SK-MEL-5 (cell line): ENCODE results near the gene TMEM234. TPM values are rescaled to one million over a fixed set of nuclear protein-coding genes. Genes with fewer than 3 reads are reported as not detected.

Source experiments
- DNase-seq: peaks from one replicate; pipeline ENCODE4 v3.0.0-alpha.2; 2016; ENCODE audit warnings: low read depth, low spot score
- in situ Hi-C: cut with HindIII; loops from 2 replicates; pipeline ENCODE4 v1.10.0; 2016; ENCODE audit warnings: low sequenced_read_pairs, high pct_unique_total_duplicates, low pct_unique_long_range_greater_than_20kb
- small RNA-seq, 2 experiments: library from RNA; depleted of rRNA; stranded (forward); fragments of <200 nt; gene quantifications; one replicate each; pipeline ENCODE3, GENCODE V24; 2014
- total RNA-seq: library from RNA; depleted of rRNA; stranded (reverse); fragments of >200 nt; shearing (Covaris generic); gene quantifications from 2 replicates; pipeline ENCODE4 v1.2.3, GENCODE V29; 2014; rRNA removed

The TMEM234 gene
- total RNA-seq, 1 experiment from 2014 or later, result 12.5 TPM

GRCh38 chr1:32186491-32186890, 35.7 kb downstream of the TMEM234 start:
- no peak for DNase-seq
- in situ Hi-C loops, result no loop called here

GRCh38 chr1:32186077-32186476, 36.1 kb downstream of the TMEM234 start:
- DNase-seq, result no peak
- in situ Hi-C loops, result no loop called here

- no peak for DNase-seq
- in situ Hi-C loops, result no loop called here
Measured at GRCh38 chr1:32184650-32185049, 37.5 kb downstream of the TMEM234 start.

GRCh38 chr1:32182060-32182459, 40.1 kb downstream of the TMEM234 start:
- DNase-seq, result no peak
- in situ Hi-C loops, result no loop called here

- in situ Hi-C loops, result no loop called here
- no peak for DNase-seq
Measured at GRCh38 chr1:32181563-32181962, 40.6 kb downstream of the TMEM234 start.

- DNase-seq, result no peak
- in situ Hi-C loops, result no loop called here
Measured at GRCh38 chr1:32181065-32181464, 41.1 kb downstream of the TMEM234 start.

- peak; percentile 28 for DNase-seq
- in situ Hi-C loops, result no loop called here
Measured at GRCh38 chr1:32180186-32181060, 41.7 kb downstream of the TMEM234 start.

- in situ Hi-C loops, result no loop called here
- peak; percentile 87 for DNase-seq
Measured at GRCh38 chr1:32179443-32180185, 42.5 kb downstream of the TMEM234 start, which contains the start of gene TXLNA. Gene TXLNA (plus strand): TSS chr1:32179675. CDS start chr1:32180346, 671 bp downstream.

GRCh38 chr1:32179193-32179442, 43.0 kb downstream of the TMEM234 start:
- in situ Hi-C loops, result no loop called here
- DNase-seq, result no peak

- in situ Hi-C loops, result no loop called here
- DNase-seq, result no peak
Measured at GRCh38 chr1:32178380-32179192, 43.6 kb downstream of the TMEM234 start.

GRCh38 chr1:32172621-32173245, 49.4 kb downstream of the TMEM234 start:
- in situ Hi-C loops, result no loop called here
- DNase-seq, result no peak

- no peak for DNase-seq
- in situ Hi-C loops, result no loop called here
Measured at GRCh38 chr1:32170991-32171390, 51.2 kb downstream of the TMEM234 start.

Small RNA genes within 50 kb of the gene (small RNA-seq; reads per million reads assigned to genes)
- 0 reads per million in 2 experiments for gene RF00017

Other genes with a start within 250 kb of the TMEM234 start
- gene KHDRBS1, start 208.5 kb downstream of the TMEM234 start, total RNA-seq, result 38.7 and 46.9 TPM in 2 replicates
- 2.6 and 3.3 TPM in 2 replicates for gene TMEM39B, start 149.4 kb downstream of the TMEM234 start, total RNA-seq
- gene KPNA6, start 114.3 kb downstream of the TMEM234 start, total RNA-seq, result 33.8 and 34.1 TPM in 2 replicates
- gene TXLNA, start 42.7 kb downstream of the TMEM234 start, total RNA-seq, result 65.6 and 65.8 TPM in 2 replicates
- 8.6 and 12.2 TPM in 2 replicates for gene CCDC28B, start 21.8 kb downstream of the TMEM234 start, total RNA-seq
- gene IQCC, start 16.7 kb downstream of the TMEM234 start, total RNA-seq, result 2.5 and 3.1 TPM in 2 replicates
- gene DCDC2B, start 13.3 kb downstream of the TMEM234 start, total RNA-seq, result not detected in 2 replicates
- gene EIF3I, start 54 bp upstream of the TMEM234 start, total RNA-seq, result 554 and 565 TPM in 2 replicates
- gene FAM167B, start 24.9 kb upstream of the TMEM234 start, total RNA-seq, result 45.5 and 50.6 TPM in 2 replicates
- gene LCK, start 28.9 kb upstream of the TMEM234 start, total RNA-seq, result not detected in 2 replicates
- gene HDAC1, start 69.7 kb upstream of the TMEM234 start, total RNA-seq, result 98.0 and 99.1 TPM in 2 replicates
- 82.8 and 106 TPM in 2 replicates for gene MARCKSL1, start 113.9 kb upstream of the TMEM234 start, total RNA-seq
- gene FAM229A, start 140.1 kb upstream of the TMEM234 start, total RNA-seq, result 0.74 and 0.85 TPM in 2 replicates
- gene TSSK3, start 140.2 kb upstream of the TMEM234 start, total RNA-seq, result 0.32 and 2.6 TPM in 2 replicates
- gene BSDC1, start 172.1 kb upstream of the TMEM234 start, total RNA-seq, result 40.7 and 46.8 TPM in 2 replicates
- 0.35 and 0.50 TPM in 2 replicates for gene ZBTB8B, start 242.7 kb upstream of the TMEM234 start, total RNA-seq